ENCODE results near the gene LBH.

LBH gene

DNA sequence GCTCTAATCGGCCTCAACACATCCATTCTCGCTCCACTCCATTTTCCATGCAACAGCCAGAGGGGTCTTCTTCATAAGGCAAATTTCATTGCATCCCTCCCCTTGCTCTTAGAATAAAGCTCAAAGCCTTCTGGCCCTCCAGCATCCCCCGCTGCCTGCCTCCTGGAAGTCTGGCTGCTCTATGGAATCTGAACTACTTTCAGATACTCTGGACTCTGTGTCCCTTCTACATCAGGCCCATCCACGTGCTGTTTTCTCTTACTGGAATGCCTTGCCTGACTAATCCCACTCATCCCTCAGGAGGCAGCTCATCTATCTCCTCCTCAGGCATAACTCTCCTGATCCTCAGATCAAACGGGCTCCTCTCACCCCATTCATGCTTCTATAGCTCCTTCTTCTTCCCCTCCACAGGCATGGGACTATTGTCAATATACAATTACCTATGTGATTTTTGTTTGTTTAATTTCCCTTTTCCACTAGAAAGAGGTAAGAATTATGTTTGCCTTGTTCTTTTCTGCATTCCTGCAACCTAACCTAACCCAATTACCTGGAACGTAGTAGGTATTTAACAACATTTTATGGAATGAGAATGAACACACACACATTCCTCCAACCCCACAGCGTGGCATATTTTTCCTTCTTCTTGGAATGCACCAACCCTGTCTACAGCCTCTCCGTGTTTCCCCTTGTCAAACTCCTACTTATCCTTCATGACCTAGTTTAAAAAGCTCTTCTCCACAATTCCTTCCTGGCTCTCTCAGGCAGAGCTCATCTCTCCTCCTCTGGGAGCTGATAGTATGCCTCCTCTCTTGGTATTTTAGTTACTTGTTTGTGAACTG is 49.5 kb downstream of the LBH start:
- TF ChIP-seq, protein P1, sequence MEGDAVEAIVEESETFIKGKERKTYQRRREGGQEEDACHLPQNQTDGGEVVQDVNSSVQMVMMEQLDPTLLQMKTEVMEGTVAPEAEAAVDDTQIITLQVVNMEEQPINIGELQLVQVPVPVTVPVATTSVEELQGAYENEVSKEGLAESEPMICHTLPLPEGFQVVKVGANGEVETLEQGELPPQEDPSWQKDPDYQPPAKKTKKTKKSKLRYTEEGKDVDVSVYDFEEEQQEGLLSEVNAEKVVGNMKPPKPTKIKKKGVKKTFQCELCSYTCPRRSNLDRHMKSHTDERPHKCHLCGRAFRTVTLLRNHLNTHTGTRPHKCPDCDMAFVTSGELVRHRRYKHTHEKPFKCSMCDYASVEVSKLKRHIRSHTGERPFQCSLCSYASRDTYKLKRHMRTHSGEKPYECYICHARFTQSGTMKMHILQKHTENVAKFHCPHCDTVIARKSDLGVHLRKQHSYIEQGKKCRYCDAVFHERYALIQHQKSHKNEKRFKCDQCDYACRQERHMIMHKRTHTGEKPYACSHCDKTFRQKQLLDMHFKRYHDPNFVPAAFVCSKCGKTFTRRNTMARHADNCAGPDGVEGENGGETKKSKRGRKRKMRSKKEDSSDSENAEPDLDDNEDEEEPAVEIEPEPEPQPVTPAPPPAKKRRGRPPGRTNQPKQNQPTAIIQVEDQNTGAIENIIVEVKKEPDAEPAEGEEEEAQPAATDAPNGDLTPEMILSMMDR (IDR thresholded peaks at IDR 0.05; ENCODE audit: low read depth, low read length), result no peak
- no peak for DNase-seq (ENCODE audit: low read depth in 2 of 2)
- no peak overlapping the region for H3K4me3 ChIP-seq (replicated peaks in 1 of 2; ENCODE audit: low read depth in 2 of 2, low read length in 2 of 2)

DNA sequence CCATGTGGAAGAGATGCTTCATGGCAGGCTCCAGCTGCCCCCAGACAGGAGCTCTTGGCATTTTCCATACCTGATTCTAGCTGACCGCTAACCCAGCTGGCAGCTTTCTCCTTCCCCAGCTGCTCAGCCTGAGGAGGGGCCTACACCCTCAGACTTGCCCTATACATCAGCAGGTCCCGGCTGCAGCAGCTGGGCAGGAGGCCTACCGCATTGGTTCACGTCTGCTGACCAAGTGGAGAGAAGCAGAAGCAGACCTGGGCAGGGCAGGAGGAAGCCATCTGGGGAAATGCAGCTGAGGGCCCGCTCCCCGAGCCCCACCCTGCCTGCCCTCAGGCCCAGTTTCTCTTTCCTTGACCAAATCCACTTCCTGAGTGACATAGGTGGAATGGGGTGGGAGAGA is 50.7 kb downstream of the LBH start:
- DNase-seq (ENCODE audit: low read depth in 2 of 2), result no peak
- H3K4me3 ChIP-seq (replicated peaks in 1 of 2; ENCODE audit: low read depth in 2 of 2, low read length in 2 of 2), result no peak overlapping the region
- TF ChIP-seq, protein P1 (IDR thresholded peaks at IDR 0.05; ENCODE audit: low read depth, low read length), result no peak

GRCh38 chr2:30282721-30283120 is 51.4 kb downstream of the LBH start:
- no peak for DNase-seq (ENCODE audit: low read depth in 2 of 2)
- TF ChIP-seq, protein P1 (IDR thresholded peaks at IDR 0.05; ENCODE audit: low read depth, low read length), result no peak
- H3K4me3 ChIP-seq (replicated peaks in 1 of 2; ENCODE audit: low read depth in 2 of 2, low read length in 2 of 2), result no peak overlapping the region

DNA sequence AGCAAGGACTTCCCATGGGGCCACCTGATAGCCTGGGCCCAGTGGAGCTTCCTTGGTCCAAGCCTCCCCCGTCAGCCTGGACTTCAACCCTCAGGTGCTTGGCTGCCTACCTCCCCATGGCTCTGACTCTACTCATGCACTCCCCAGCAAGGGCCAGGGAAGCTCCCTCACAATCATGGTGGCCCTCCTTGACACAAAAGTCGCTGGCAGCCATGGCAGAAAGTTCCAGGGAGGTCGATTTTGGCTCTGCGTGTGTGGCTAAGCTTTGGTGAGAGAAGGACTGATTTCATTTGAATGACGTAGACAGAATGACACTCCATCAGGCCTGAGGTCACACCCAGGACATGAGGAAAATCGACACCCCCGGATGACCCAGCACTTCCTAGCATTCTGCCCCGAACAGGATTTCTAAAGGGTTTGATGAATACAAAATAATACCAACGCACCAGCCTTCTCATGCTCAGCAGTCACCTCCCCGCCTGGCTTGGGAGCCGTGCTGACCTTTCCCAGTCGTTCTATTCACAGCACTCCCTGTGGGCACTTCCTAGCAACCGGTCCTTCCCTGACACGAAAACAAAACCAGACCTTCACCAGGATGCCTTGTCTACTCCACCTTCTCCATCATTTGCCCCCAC is 52.7 kb downstream of the LBH start:
- TF ChIP-seq, protein P1 (IDR thresholded peaks at IDR 0.05; ENCODE audit: low read depth, low read length), result no peak
- peak in 1 of 2 donors; percentile 41 for DNase-seq (ENCODE audit: low read depth in 2 of 2)
- H3K4me3 ChIP-seq (replicated peaks in 1 of 2; ENCODE audit: low read depth in 2 of 2, low read length in 2 of 2), result no peak overlapping the region

- DNase-seq (ENCODE audit: low read depth in 2 of 2), result no peak
- TF ChIP-seq, protein P1 (IDR thresholded peaks at IDR 0.05; ENCODE audit: low read depth, low read length), result no peak
- H3K4me3 ChIP-seq (replicated peaks in 1 of 2; ENCODE audit: low read depth in 2 of 2, low read length in 2 of 2), result no peak overlapping the region
These were observed 54.4 kb downstream of the LBH start for GRCh38 chr2:30285758-30286157.

GRCh38 chr2:30287190-30287840 is 56.0 kb downstream of the LBH start:
- no peak for DNase-seq (ENCODE audit: low read depth in 2 of 2)
- no peak overlapping the region for H3K4me3 ChIP-seq (replicated peaks in 1 of 2; ENCODE audit: low read depth in 2 of 2, low read length in 2 of 2)
- TF ChIP-seq, protein P1 (IDR thresholded peaks at IDR 0.05; ENCODE audit: low read depth, low read length), result no peak
